Activated T-helper 17 cell treated with anti-CD3 and anti-CD28 coated beads, Interleukin-2, amount 50 U/mL, for 72 hours (primary cell): Measurements from ENCODE around the gene MACO1. TPM values are rescaled to one million over a fixed set of nuclear protein-coding genes. Genes with fewer than 3 reads are reported as not detected.
"Not testable (repeated sequence)": the region's sequence is repeated elsewhere in the genome, so short reads cannot be mapped to it uniquely, and the experiment has no call there.

Source experiments
- ATAC-seq: fragments of 150-1000 bp; cut with Tn5 transposase; replicated peaks from 2 replicates; pipeline ENCODE4 v1.10.0; 2021; ENCODE audit warnings: mild to moderate bottlenecking, moderate library complexity
- H3K27ac Mint-ChIP-seq: one replicate; pipeline ENCODE4 v1.8.0; 2022; ENCODE audit warnings: mixed read lengths
- H3K27me3 Mint-ChIP-seq: one replicate; pipeline ENCODE4 v1.8.0; 2022; ENCODE audit warnings: mixed read lengths
- H3K36me3 Mint-ChIP-seq: one replicate; pipeline ENCODE4 v1.8.0; 2022; ENCODE audit warnings: low read depth, mild to moderate bottlenecking, mixed read lengths
- H3K4me1 Mint-ChIP-seq: one replicate; pipeline ENCODE4 v1.8.0; 2022; ENCODE audit warnings: mixed read lengths
- H3K4me3 Mint-ChIP-seq: one replicate; pipeline ENCODE4 v1.8.0; 2022; ENCODE audit warnings: mild to moderate bottlenecking, mixed read lengths
- H3K9me3 Mint-ChIP-seq: one replicate; pipeline ENCODE4 v1.8.0; 2022; ENCODE audit warnings: mixed read lengths
- total RNA-seq, 2 donors: library from RNA; stranded (reverse); gene quantifications; one replicate each; pipeline ENCODE4 v1.2.3, GENCODE V29; 2022

The MACO1 gene
- total RNA-seq, 2 donors from 2014 or later = 12.4 to 18.8 TPM

DNA sequence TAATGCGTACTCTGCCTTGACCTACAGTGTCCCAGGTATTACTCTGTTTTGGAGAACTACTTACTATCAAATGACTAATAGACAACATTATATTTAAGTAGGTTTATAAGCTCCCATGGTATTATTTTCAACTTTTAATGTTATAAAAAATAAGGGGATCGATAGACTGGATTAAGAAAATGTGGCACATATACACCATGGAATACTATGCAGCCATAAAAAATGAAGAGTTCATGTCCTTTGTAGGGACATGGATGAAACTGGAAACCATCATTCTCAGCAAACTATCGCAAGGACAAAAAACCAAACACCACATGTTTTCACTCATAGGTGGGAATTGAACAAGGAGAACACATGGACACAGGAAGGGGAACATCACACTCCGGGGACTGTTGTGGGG, 30.1 kb downstream of the MACO1 start:
- not testable (repeated sequence) for ATAC-seq, H3K27ac Mint-ChIP-seq, H3K27me3 Mint-ChIP-seq, H3K4me1 Mint-ChIP-seq, H3K9me3 Mint-ChIP-seq, H3K4me3 Mint-ChIP-seq
- peaks cover 79% of the 10 kb centered on the region for H3K36me3 Mint-ChIP-seq

DNA sequence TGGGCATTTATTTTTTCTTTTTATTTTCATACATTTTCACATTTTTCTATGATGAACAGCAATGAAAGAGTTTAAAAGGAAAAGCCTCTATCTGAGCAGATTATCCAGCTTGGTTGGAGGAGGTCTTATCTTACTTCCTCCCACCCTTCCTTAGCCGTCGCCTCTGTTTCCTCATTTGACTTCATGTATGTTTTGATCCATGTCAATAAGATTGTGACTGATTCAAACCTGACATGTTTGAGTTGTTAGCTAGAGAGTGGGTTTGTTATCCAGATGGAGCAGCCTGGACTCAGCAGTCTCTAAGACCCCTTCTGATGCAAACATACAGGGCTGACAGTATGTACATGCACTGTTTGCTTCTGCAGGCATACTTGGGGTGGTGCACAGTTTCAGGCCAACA, 31.2 kb downstream of the MACO1 start:
- H3K27ac Mint-ChIP-seq = no peak overlapping the region
- no peaks in the 10 kb centered on the region for H3K9me3 Mint-ChIP-seq
- no peak for ATAC-seq
- H3K4me3 Mint-ChIP-seq = no peak overlapping the region
- H3K4me1 Mint-ChIP-seq = no peaks in the 10 kb centered on the region
- peaks cover 79% of the 10 kb centered on the region for H3K36me3 Mint-ChIP-seq
- H3K27me3 Mint-ChIP-seq = no peaks in the 10 kb centered on the region

- Mint-ChIP-seq H3K4me1 (no peaks in the 10 kb centered on the region), H3K9me3 (no peaks in the 10 kb centered on the region), H3K36me3 (peaks cover 80% of the 10 kb centered on the region), H3K27me3 (no peaks in the 10 kb centered on the region), H3K4me3 (no peak overlapping the region), H3K27ac (no peak overlapping the region)
- ATAC-seq = no peak
Observed at GRCh38 chr1:25462732-25463131, 32.0 kb downstream of the MACO1 start.

GRCh38 chr1:25467193-25467592, 36.5 kb downstream of the MACO1 start:
- Mint-ChIP-seq H3K9me3 (no peaks in the 10 kb centered on the region), H3K27ac (no peak overlapping the region), H3K4me1 (peaks cover under 1% of the 10 kb centered on the region), H3K27me3 (no peaks in the 10 kb centered on the region), H3K4me3 (no peak overlapping the region), H3K36me3 (peaks cover 55% of the 10 kb centered on the region)
- no peak for ATAC-seq

- Mint-ChIP-seq H3K27me3 (no peaks in the 10 kb centered on the region), H3K9me3 (no peaks in the 10 kb centered on the region), H3K27ac (no peak overlapping the region), H3K36me3 (peaks cover 51% of the 10 kb centered on the region), H3K4me1 (peaks cover 5% of the 10 kb centered on the region), H3K4me3 (no peak overlapping the region)
- no peak for ATAC-seq
Observed at GRCh38 chr1:25467616-25468015, 36.9 kb downstream of the MACO1 start.

GRCh38 chr1:25468033-25468432, 37.3 kb downstream of the MACO1 start:
- H3K4me3 Mint-ChIP-seq = no peak overlapping the region
- ATAC-seq = no peak
- H3K9me3 Mint-ChIP-seq = no peaks in the 10 kb centered on the region
- no peaks in the 10 kb centered on the region for H3K27me3 Mint-ChIP-seq
- H3K4me1 Mint-ChIP-seq = peaks cover 7% of the 10 kb centered on the region
- H3K36me3 Mint-ChIP-seq = peaks cover 47% of the 10 kb centered on the region
- no peak overlapping the region for H3K27ac Mint-ChIP-seq

GRCh38 chr1:25469177-25469576, 38.5 kb downstream of the MACO1 start:
- no peaks in the 10 kb centered on the region for H3K9me3 Mint-ChIP-seq
- H3K36me3 Mint-ChIP-seq = peaks cover 43% of the 10 kb centered on the region
- peak; percentile 87 for ATAC-seq
- peaks cover 14% of the 10 kb centered on the region for H3K4me1 Mint-ChIP-seq
- no peaks in the 10 kb centered on the region for H3K27me3 Mint-ChIP-seq
- H3K27ac Mint-ChIP-seq = no peak overlapping the region
- no peak overlapping the region for H3K4me3 Mint-ChIP-seq

DNA sequence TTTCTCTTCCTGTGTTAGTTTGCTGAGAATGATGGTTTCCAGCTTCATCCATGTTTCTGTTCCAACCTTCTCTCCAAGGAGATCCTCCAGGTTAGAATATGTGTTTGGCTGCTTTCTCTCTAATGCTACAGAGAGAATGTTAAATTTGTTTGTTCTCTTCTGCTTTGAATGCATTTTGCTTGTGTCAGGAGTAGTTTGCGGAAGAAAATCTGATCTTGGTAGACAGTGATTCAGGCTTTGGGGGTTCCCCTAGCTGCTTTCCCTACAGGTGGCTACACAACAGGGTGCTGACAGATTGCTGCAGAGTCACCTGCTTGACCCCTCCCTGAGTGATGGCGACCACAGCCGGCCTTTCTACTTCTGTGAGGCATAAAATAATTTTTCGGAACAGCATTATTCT, 41.8 kb downstream of the MACO1 start:
- Mint-ChIP-seq H3K4me1 (peaks cover 20% of the 10 kb centered on the region), H3K9me3 (no peaks in the 10 kb centered on the region), H3K27ac (peak overlapping the region; percentile 9), H3K4me3 (peak overlapping the region; percentile 21), H3K27me3 (no peaks in the 10 kb centered on the region), H3K36me3 (peaks cover 26% of the 10 kb centered on the region)
- ATAC-seq = peak; percentile 49

- ATAC-seq = peak; percentile 54
- peak overlapping the region; percentile 51 for H3K27ac Mint-ChIP-seq
- H3K9me3 Mint-ChIP-seq = no peaks in the 10 kb centered on the region
- H3K27me3 Mint-ChIP-seq = no peaks in the 10 kb centered on the region
- H3K36me3 Mint-ChIP-seq = peaks cover 13% of the 10 kb centered on the region
- peaks cover 20% of the 10 kb centered on the region for H3K4me1 Mint-ChIP-seq
- peak overlapping the region; percentile 28 for H3K4me3 Mint-ChIP-seq
Observed at GRCh38 chr1:25473653-25474225, 43.0 kb downstream of the MACO1 start.

DNA sequence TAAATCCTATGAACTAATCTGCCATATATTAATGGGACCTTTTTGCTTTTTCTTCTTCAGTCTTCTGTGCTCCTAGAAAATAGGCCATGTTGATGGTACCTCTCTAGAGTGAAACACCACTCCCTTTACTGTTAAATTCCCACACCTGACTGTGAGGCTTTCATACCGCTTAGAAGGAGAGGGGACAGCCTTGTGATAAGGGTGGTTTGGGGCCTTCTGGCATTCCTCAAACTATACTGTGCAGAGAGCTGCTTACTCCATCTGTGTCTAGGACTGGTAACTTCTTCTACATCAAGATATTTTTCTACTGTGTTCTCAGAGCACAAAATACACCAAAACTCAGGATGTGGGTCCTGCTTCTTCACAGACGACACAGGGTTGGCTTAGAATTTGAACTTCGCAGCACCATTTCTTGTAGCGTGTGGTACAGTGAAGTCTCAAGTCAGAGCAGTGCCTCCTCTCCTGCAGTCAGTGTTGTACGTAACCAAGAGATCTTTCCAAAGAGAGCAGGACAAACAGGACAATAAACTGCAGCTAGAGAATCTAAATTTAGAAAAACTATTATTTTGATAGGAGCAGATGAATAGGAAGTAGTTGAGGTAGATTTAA, 43.8 kb downstream of the MACO1 start:
- Mint-ChIP-seq H3K27ac (peak overlapping the region; percentile 31), H3K36me3 (peaks cover 13% of the 10 kb centered on the region), H3K4me3 (peak overlapping the region; percentile 28), H3K27me3 (no peaks in the 10 kb centered on the region), H3K9me3 (no peaks in the 10 kb centered on the region), H3K4me1 (peaks cover 20% of the 10 kb centered on the region)
- ATAC-seq = no peak

DNA sequence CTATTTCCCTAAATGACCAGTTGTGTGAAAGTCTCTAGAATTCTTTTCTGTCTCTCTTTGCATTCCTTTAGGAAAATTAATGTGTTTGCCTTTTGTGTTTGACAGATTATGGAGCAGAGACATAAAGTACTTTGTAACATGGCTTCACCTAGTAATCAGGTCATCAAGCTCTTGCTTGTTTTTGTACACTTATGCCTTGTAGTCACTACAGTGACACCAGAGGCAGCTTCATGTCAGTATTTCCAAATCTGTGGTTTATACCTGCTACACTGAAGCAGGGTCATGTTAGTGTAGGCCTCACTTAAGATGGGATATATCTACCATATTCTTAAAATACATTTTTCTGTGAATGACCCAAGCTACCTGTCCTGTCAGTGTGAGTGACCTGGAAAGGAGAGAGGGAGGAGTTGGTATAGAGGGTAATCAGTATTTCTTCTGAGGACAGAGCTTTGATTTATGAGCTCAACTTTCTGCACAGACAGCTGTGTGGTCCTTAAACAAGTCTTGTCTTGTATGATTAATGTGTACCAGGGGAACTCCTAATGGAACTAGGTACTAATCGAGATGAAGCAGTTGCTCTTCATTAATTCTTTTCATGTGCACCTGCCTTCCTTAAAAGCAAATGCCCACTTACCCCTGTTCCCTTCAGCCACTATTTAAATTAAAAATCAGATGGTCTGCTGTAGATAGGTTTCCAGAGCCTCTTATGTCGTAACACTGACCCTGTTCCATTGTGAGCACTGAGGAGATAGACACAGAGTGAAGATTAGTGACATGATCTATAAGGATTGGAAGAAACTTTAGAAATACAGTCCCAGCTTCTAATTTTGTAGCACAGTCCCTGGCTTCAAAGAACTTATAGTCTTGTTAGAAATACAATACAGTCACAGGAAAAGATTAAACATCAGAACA, 45.7 kb downstream of the MACO1 start:
- Mint-ChIP-seq H3K4me1 (peaks cover 20% of the 10 kb centered on the region), H3K27ac (peak overlapping the region; percentile 44), H3K9me3 (no peaks in the 10 kb centered on the region), H3K27me3 (no peaks in the 10 kb centered on the region), H3K4me3 (no peak overlapping the region), H3K36me3 (peaks cover 6% of the 10 kb centered on the region)
- ATAC-seq = peak; percentile 45

DNA sequence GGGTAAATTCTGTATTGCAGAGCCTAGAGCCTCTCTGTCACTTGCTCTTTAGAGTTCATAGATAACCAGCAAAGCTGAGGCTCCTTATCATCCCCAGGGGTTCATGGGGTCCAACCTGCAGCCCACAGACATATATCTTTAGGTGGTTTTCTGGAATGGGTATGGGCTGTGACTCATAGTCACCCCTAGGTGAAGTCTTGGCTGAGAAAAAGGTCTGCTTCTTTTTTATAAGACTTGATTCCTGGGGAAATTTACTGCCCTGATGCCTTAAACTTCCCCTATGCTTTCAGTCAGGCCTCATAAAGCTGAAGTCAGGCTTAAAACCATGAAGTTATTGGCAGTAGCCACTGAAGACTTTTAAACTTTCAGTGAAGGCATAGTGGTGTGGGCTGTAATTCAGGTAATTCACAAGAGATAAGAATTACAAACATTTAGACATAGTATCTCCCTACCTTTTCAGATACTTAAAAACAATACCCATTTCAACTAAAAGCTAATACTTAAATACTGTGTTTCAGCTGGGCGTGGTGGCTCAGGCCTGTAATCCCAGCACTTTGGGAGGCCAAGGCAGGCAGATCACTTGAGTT, 46.8 kb downstream of the MACO1 start:
- H3K9me3 Mint-ChIP-seq = no peaks in the 10 kb centered on the region
- H3K4me3 Mint-ChIP-seq = no peak overlapping the region
- H3K4me1 Mint-ChIP-seq = peaks cover 20% of the 10 kb centered on the region
- H3K27ac Mint-ChIP-seq = peak overlapping the region; percentile 44
- no peak for ATAC-seq
- peaks cover 6% of the 10 kb centered on the region for H3K36me3 Mint-ChIP-seq
- H3K27me3 Mint-ChIP-seq = no peaks in the 10 kb centered on the region

DNA sequence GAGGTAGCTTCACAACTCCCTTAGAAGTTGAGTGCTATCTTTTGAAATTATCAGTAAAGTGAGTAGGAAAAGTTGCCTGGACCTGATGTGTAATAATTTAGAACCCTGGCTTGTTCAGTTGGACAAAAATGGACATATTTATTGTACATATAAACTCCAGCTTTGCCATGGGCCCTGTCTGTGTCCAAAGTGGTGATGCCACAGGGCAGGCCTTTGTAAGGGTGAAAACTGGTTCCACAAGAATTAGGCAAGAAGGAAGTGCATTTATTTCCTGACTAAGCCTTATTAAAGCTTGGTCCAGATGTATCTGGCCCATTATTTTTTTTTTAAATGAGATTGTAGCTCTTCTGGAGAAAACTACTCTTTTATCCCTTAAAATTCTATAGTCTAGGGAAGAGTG, 47.9 kb downstream of the MACO1 start:
- Mint-ChIP-seq H3K27ac (no peak overlapping the region), H3K36me3 (peaks cover 12% of the 10 kb centered on the region), H3K9me3 (no peaks in the 10 kb centered on the region), H3K4me3 (no peak overlapping the region), H3K27me3 (no peaks in the 10 kb centered on the region), H3K4me1 (peaks cover 15% of the 10 kb centered on the region)
- ATAC-seq = no peak

DNA sequence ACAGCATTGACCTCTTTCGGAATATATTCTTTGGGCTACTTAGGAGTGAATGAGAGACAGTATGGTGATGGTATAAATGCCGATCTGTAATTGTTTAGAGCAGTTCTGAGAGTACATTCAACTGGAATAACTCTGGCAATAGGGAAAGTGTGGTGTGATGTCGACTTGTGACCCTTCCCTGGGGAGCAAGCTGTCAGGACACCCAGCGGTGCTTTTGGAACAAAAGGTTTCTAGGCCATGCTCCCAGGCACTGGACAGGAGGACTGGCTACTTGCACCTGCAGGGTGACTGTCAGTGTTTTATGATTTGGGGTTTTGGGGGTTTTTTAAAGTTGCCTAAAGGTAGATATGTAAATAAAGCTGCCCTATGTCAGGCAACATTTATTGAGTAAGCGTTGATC, 50.9 kb downstream of the MACO1 start:
- peaks cover 33% of the 10 kb centered on the region for H3K36me3 Mint-ChIP-seq
- H3K27ac Mint-ChIP-seq = no peak overlapping the region
- no peak overlapping the region for H3K4me3 Mint-ChIP-seq
- H3K4me1 Mint-ChIP-seq = peaks cover 5% of the 10 kb centered on the region
- no peaks in the 10 kb centered on the region for H3K9me3 Mint-ChIP-seq
- no peak for ATAC-seq
- no peaks in the 10 kb centered on the region for H3K27me3 Mint-ChIP-seq
